NB4 (cell line): Measurements from ENCODE around the gene DGKI.
A peak's percentile ranks its signal among the peaks of the same experiment; 100 is the strongest.

Source experiments
- DNase-seq: peaks from one replicate; pipeline ENCODE4 v3.0.0; 2010; ENCODE audit warnings: low read depth
- H3K4me3 ChIP-seq: one replicate; pipeline ENCODE4 v1.5.1; 2011; ENCODE audit warnings: mild to moderate bottlenecking, low read depth, low read length, moderate library complexity
- MYC ChIP-seq: IDR thresholded peaks from 2 replicates; pipeline ENCODE4 v1.6.1; 2011; ENCODE audit warnings: low read depth, low read length
- POLR2A ChIP-seq: IDR thresholded peaks from 2 replicates; pipeline ENCODE4 v1.6.1; 2011; ENCODE audit warnings: mild to moderate bottlenecking; ENCODE audit not compliant: insufficient read length; ENCODE audit errors: extremely low read depth
- TF ChIP-seq, protein P1 (sequence below): IDR thresholded peaks from 2 replicates; pipeline ENCODE4 v1.6.1; 2011; ENCODE audit warnings: low read depth, low read length
- TF ChIP-seq, protein P2 (sequence below): IDR thresholded peaks from one replicate; pipeline ENCODE4 v1.5.1; 2012; ENCODE audit warnings: low read depth, low read length

Gene DGKI

DNA sequence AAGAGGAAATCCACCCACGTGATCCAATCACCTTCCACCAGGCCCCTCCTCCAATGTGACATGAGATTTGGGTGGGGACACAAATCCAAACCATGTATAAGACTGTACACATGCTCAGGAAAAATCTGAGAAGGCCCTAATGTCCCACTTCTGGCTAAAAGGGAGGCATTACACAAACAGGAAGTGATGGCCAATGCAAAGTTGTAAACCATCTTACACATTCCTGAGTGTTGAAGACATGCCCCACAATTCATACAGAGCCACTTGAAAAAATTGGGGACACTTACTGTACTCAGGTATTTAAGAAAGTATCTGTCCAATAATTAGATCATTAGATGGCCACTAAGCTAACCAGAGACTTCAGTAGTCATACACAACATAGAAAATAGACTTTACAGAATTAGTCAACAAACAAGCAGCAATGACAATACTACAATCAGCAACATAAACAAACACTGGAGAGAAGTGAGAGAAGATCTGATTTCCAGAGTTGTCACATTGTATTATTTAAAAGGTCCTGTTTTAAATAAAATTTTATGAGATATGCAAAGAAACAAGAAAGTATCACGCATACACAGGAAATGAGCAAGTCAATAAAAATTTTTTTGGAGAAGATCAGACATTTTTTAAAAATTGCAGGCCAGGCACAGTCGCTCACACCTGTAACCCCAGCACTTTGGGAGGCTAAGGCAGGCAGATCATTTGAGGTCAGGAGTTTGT is 143.3 kb downstream of the DGKI start:
- TF ChIP-seq, protein P1, sequence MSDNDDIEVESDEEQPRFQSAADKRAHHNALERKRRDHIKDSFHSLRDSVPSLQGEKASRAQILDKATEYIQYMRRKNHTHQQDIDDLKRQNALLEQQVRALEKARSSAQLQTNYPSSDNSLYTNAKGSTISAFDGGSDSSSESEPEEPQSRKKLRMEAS = no peak
- TF ChIP-seq, protein P2, sequence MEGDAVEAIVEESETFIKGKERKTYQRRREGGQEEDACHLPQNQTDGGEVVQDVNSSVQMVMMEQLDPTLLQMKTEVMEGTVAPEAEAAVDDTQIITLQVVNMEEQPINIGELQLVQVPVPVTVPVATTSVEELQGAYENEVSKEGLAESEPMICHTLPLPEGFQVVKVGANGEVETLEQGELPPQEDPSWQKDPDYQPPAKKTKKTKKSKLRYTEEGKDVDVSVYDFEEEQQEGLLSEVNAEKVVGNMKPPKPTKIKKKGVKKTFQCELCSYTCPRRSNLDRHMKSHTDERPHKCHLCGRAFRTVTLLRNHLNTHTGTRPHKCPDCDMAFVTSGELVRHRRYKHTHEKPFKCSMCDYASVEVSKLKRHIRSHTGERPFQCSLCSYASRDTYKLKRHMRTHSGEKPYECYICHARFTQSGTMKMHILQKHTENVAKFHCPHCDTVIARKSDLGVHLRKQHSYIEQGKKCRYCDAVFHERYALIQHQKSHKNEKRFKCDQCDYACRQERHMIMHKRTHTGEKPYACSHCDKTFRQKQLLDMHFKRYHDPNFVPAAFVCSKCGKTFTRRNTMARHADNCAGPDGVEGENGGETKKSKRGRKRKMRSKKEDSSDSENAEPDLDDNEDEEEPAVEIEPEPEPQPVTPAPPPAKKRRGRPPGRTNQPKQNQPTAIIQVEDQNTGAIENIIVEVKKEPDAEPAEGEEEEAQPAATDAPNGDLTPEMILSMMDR = no peak
- no peak for TF ChIP-seq POLR2A
- TF ChIP-seq MYC = no peak
- no peak overlapping the region for H3K4me3 ChIP-seq
- no peak for DNase-seq

DNA sequence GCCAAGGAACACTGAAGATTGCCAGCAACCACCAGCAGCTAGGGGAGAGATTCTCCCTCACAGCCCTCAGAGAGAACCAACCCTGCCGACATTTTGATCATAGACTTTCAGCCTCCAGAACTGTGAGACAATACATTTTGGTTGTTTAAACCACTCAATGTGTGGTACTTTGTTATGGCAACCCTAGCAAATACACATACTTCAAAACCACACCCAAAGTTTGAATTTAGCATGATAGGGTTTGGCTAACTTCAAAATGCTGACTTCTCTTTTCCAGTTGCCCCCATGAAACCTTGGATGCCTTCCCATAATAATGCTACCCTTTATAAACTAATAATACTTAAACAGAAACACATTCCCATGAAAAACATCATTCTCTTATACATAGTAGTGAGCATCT is 149.8 kb downstream of the DGKI start:
- TF ChIP-seq, protein P2 = no peak
- TF ChIP-seq POLR2A = no peak
- TF ChIP-seq, protein P1 = no peak
- no peak for TF ChIP-seq MYC
- no peak overlapping the region for H3K4me3 ChIP-seq
- no peak for DNase-seq

- no peak overlapping the region for H3K4me3 ChIP-seq
- peak; percentile 19 for DNase-seq
- TF ChIP-seq, protein P1 = no peak
- TF ChIP-seq, protein P2 = no peak
- TF ChIP-seq MYC = no peak
- no peak for TF ChIP-seq POLR2A
These were observed 150.4 kb downstream of the DGKI start for GRCh38 chr7:137696376-137696775.

DNA sequence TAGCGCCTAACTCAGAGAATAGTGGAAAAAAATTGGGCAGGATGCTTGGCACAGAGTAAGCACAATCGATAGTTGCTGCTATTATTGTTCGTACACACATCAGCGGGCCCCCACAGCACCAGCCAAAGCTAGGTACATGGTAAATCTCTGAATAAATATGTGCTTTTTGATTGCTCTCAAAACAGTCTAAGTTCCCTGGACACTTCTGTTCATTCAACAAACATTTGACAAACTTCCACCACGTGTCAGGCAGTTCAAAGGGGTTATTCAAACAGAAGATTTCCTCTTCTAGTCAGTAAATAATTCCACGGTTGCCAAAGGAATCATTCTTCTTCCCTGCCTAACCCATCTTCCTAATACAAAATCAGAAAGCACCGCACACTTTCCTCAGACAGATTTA is 150.8 kb downstream of the DGKI start:
- H3K4me3 ChIP-seq = no peak overlapping the region
- TF ChIP-seq, protein P2 = no peak
- no peak for TF ChIP-seq POLR2A
- no peak for TF ChIP-seq MYC
- TF ChIP-seq, protein P1 = no peak
- no peak for DNase-seq

GRCh38 chr7:137695494-137695893 is 151.3 kb downstream of the DGKI start:
- TF ChIP-seq, protein P2 = no peak
- TF ChIP-seq, protein P1 = no peak
- TF ChIP-seq MYC = no peak
- TF ChIP-seq POLR2A = no peak
- H3K4me3 ChIP-seq = no peak overlapping the region
- DNase-seq = no peak
